Activated CD4-positive, alpha-beta T cell treated with anti-CD3 and anti-CD28 coated beads for 36 hours (primary cell): Measurements from ENCODE around the gene LY6G5C. TPM values are rescaled to one million over a fixed set of nuclear protein-coding genes. Genes with fewer than 3 reads are reported as not detected.

Experiments used
- ATAC-seq: fragments of 200-7000 bp; cut with Tn5 transposase; one replicate; pipeline ENCODE4 v1.10.0; 2021; ENCODE audit warnings: mild to moderate bottlenecking, moderate library complexity
- CTCF ChIA-PET: fragments of 350-600 bp; sonication (Branson Sonifier 250); formaldehyde crosslinking; loops from one replicate; lab custom pipeline; 2021; ENCODE audit warnings: antibody characterized with exemption; lab: Charles Lee
- POLR2A ChIA-PET: fragments of 350-600 bp; sonication (Branson Sonifier 250); formaldehyde crosslinking; loops from one replicate; lab custom pipeline; 2021; ENCODE audit warnings: antibody characterized with exemption, inconsistent platforms; lab: Charles Lee
- DNase-seq: peaks from one replicate; pipeline ENCODE4 v3.0.0-alpha.2; 2020
- H3K27ac Mint-ChIP-seq: one replicate; pipeline ENCODE4 v1.8.0; 2021; ENCODE audit warnings: mixed read lengths
- H3K27me3 Mint-ChIP-seq: one replicate; pipeline ENCODE4 v1.8.0; 2021; ENCODE audit warnings: mixed read lengths
- H3K36me3 Mint-ChIP-seq: one replicate; pipeline ENCODE4 v1.8.0; 2021; ENCODE audit warnings: low read depth, mixed read lengths
- H3K4me1 Mint-ChIP-seq: one replicate; pipeline ENCODE4 v1.8.0; 2021; ENCODE audit warnings: mixed read lengths
- H3K4me3 Mint-ChIP-seq: one replicate; pipeline ENCODE4 v1.8.0; 2021; ENCODE audit warnings: mild to moderate bottlenecking, moderate library complexity, mixed read lengths
- H3K9me3 Mint-ChIP-seq: one replicate; pipeline ENCODE4 v1.8.0; 2021; ENCODE audit warnings: low read depth, mixed read lengths
- intact Hi-C, 2 experiments: fragments of 100-400 bp; cut with DNase I in 1 of 2; cut with micrococcal nuclease in 1 of 2; formaldehyde crosslinking; loops; one replicate each; pipeline versions ENCODE4 v1.14.2 to v1.15.1; 2022 to 2024; cut with DNase I, micrococcal nuclease
- total RNA-seq, 2 experiments: library from RNA; stranded (reverse); gene quantifications; one replicate each; pipeline ENCODE4 v1.2.3, GENCODE V29; 2021

Gene LY6G5C
- total RNA-seq, 2 experiments from 2014 or later: 1.2 to 1.5 TPM

DNA sequence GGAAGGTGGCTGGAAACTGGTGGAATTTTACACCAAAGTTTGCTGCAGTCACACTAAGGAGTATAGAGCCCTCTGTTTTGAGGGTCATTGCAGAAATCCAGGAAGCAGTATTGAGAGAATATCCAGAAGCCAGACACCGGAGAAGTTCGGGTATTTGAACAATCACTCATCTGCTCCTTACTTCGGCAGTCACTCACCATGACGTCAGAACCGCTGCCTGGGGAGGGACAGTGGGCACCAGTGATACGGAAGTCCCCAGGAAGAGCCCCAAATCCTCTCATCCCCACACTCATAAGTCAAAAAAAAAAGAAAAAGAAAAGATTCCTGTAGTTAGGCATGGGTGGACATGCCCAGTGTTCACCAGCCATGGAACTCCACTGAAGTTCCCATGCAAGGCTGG is 4.0 kb downstream of the LY6G5C start:
- CTCF ChIA-PET: interaction anchor here (0.6 kb wide), 1 partner anchor 188 kb away, joined by 3 read pairs; no protein-coding TSS in a partner anchor
- ATAC-seq (no peak), DNase-seq (no peak)
- H3K4me1 Mint-ChIP-seq: peaks cover 15% of the 10 kb centered on the region
- no peak overlapping the region for H3K27ac Mint-ChIP-seq
- no peak overlapping the region for H3K4me3 Mint-ChIP-seq
- H3K27me3 Mint-ChIP-seq: no peaks in the 10 kb centered on the region
- intact Hi-C loops: no loop called here
- no peaks in the 10 kb centered on the region for H3K9me3 Mint-ChIP-seq
- POLR2A ChIA-PET: interaction anchor here (0.7 kb wide), 1 partner anchor 65 kb away, joined by 3 read pairs; no protein-coding TSS in a partner anchor
- peaks cover 13% of the 10 kb centered on the region for H3K36me3 Mint-ChIP-seq

- H3K4me3 Mint-ChIP-seq: no peak overlapping the region
- no peak for ATAC-seq
These were observed 4.5 kb downstream of the LY6G5C start for GRCh38 chr6:31676322-31676903.

DNA sequence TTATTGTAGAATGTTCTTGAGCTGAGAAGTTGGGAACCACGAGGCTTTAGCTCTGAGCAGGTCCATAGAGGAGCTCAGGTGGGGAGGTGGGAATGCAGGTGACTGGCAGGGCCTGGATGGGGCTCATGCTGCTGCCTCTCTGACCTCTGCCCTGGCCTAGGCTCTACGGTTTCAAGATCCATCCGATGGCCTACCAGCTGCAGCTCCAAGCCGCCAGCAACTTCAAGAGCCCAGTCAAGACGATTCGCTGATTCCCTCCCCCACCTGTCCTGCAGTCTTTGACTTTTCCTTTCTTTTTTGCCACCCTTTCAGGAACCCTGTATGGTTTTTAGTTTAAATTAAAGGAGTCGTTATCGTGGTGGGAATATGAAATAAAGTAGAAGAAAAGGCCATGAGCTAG is 11.2 kb downstream of the LY6G5C start, which contains the start of gene LY6G5B:
LY6G5B (plus strand) TSS at position 301 of the 400 bp plus-strand sequence. CDS start 975 bp downstream, outside the sequence.
- CTCF ChIA-PET: interaction anchor here (0.7 to 0.9 kb wide), 3 partner anchors 18 to 129 kb away, joined by 3 to 6 read pairs (median 3); no protein-coding TSS in a partner anchor
- Mint-ChIP-seq H3K4me3 (no peak within 1 kb of the TSS), H3K4me1 (peaks cover 34% of the 10 kb centered on the region), H3K36me3 (peaks cover 69% of the 10 kb centered on the region), H3K27ac (no peak within 1 kb of the TSS), H3K9me3 (no peaks in the 10 kb centered on the region), H3K27me3 (no peaks in the 10 kb centered on the region)
- intact Hi-C loops: loop anchor here (5.0 to 10.0 kb wide), 5 partner anchors 153 to 1535 kb away; partner anchors contain the start of genes GTF2H4 (in 1 of the 2), HSD17B8 (in 1 of the 2), MRPS18B (in 1 of the 2) and PPP1R10 (in 1 of the 2)
- POLR2A ChIA-PET: interaction anchor here (0.8 to 1.1 kb wide), 2 partner anchors 89 to 125 kb away, joined by 3 read pairs; no protein-coding TSS in a partner anchor
- ATAC-seq (no peak), DNase-seq (no peak)

More at GRCh38 chr6:31676322-31676903, 4.5 kb downstream of the LY6G5C start:
- CTCF ChIA-PET: interaction anchor here (0.6 to 0.8 kb wide), 3 partner anchors 8 to 187 kb away, joined by 3 to 4 read pairs (median 3); no protein-coding TSS in a partner anchor
- no peak for DNase-seq
- H3K27me3 Mint-ChIP-seq: no peaks in the 10 kb centered on the region
- H3K27ac Mint-ChIP-seq: no peak overlapping the region
- peaks cover 17% of the 10 kb centered on the region for H3K36me3 Mint-ChIP-seq
- intact Hi-C loops: no loop called here
- no peaks in the 10 kb centered on the region for H3K9me3 Mint-ChIP-seq
- H3K4me1 Mint-ChIP-seq: peaks cover 12% of the 10 kb centered on the region
- POLR2A ChIA-PET: no interaction called here

GRCh38 chr6:31666337-31666965 is 14.4 kb downstream of the LY6G5C start:
- POLR2A ChIA-PET: interaction anchor here (0.5 to 0.7 kb wide), 2 partner anchors 38 to 70 kb away, joined by 3 to 5 read pairs; partner anchors contain the start of gene CLIC1
- Mint-ChIP-seq H3K36me3 (peaks cover 81% of the 10 kb centered on the region), H3K4me1 (peaks cover 60% of the 10 kb centered on the region), H3K9me3 (no peaks in the 10 kb centered on the region), H3K27ac (peak overlapping the region; percentile 99), H3K4me3 (peak overlapping the region; percentile 99), H3K27me3 (no peaks in the 10 kb centered on the region)
- intact Hi-C loops: loop anchor here (5.0 to 10.0 kb wide), 5 partner anchors 156 to 1538 kb away; partner anchors contain the start of genes GTF2H4 (in 1 of the 2), HSD17B8 (in 1 of the 2), MRPS18B (in 1 of the 2) and PPP1R10 (in 1 of the 2)
- ATAC-seq (no peak), DNase-seq (no peak)
- CTCF ChIA-PET: interaction anchor here (0.6 to 1.2 kb wide), 5 partner anchors 12 to 236 kb away, joined by 3 to 5 read pairs (median 3); partner anchors contain the start of gene ZBTB12

DNA sequence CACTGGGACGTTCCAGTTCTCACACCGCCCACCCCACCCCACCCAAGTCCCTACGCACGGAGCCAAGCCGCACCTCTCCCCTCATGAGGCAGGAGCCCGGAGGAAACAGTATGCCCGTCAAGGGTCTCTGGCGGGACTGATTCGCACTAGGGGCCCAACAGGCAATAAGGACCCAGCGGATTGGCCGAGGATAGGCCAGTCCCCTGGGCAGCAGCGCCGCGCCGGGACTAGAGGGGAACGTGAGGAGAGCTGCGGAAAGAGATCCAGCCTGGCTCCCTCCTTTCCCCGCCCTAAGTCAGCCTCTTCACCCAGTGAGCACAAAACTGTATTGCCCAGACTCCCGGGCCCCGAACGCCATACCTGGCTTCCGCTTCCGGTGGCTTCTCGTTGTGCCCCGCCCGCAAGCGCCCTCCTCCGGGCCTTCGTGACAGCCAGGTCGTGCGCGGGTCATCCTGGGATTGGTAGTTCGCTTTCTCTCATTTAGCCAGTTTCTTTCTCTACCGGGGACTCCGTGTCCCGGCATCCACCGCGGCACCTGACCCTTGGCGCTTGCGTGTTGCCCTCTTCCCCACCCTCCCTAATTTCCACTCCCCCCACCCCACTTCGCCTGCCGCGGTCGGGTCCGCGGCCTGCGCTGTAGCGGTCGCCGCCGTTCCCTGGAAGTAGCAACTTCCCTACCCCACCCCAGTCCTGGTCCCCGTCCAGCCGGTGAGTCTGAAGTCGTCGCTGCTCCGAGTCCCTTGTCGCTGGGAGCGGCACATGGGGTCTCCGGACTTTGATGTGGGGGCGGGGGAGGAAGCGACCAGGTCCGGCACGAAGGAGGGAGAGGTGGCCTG is 15.1 kb downstream of the LY6G5C start, which contains the start of gene CSNK2B:
CSNK2B (plus strand) TSS at position 580 of the 836 bp plus-strand sequence. CDS start 752 bp downstream, outside the sequence.
- ATAC-seq: peak; percentile 89

GRCh38 chr6:31664790-31665500 is 15.9 kb downstream of the LY6G5C start, which contains the start of gene GPANK1:
TSS of gene GPANK1 (minus strand) at chr6:31664997. CDS start at chr6:31664478, 519 bp downstream.
- ChIA-PET POLR2A (interaction anchor here (0.5 to 3.5 kb wide), 23 partner anchors 12 to 1307 kb away, joined by 3 to 72 read pairs (median 4); partner anchors contain the start of genes ABHD16A, APOM, ATP6V1G2 and BAG6), CTCF (interaction anchor here (0.7 to 2.6 kb wide), 4 partner anchors 11 to 198 kb away, joined by 3 to 39 read pairs (median 5); partner anchors contain the start of genes APOM, BAG6, HSPA1B and NEU1)
- intact Hi-C loops: loop anchor here (1.0 to 10.0 kb wide), 23 partner anchors 13 to 1540 kb away; partner anchors contain the start of genes ABHD16A (in 2 of the 2), BAG6 (in 2 of the 2), PRRC2A (in 2 of the 2) and DDX39B (in 1 of the 2)
- peaks cover 77% of the 10 kb centered on the region for H3K36me3 Mint-ChIP-seq
- H3K27ac Mint-ChIP-seq: peak within 1 kb of the TSS; percentile 99
- DNase-seq (peak; percentile 94), ATAC-seq (peak; percentile 32)
- peak within 1 kb of the TSS; percentile 99 for H3K4me3 Mint-ChIP-seq
- peaks cover 68% of the 10 kb centered on the region for H3K4me1 Mint-ChIP-seq
- no peaks in the 10 kb centered on the region for H3K9me3 Mint-ChIP-seq
- no peaks in the 10 kb centered on the region for H3K27me3 Mint-ChIP-seq

More for the DNA sequence above, 15.1 kb downstream of the LY6G5C start, which contains the start of gene CSNK2B:
- Mint-ChIP-seq H3K4me3 (peak within 1 kb of the TSS; percentile 99), H3K9me3 (no peaks in the 10 kb centered on the region), H3K36me3 (peaks cover 83% of the 10 kb centered on the region), H3K27me3 (no peaks in the 10 kb centered on the region), H3K4me1 (peaks cover 66% of the 10 kb centered on the region), H3K27ac (peak within 1 kb of the TSS; percentile 99)
- DNase-seq: peak; percentile 99
- POLR2A ChIA-PET: interaction anchor here (0.5 to 3.5 kb wide), 13 partner anchors 13 to 1306 kb away, joined by 3 to 72 read pairs (median 4); partner anchors contain the start of genes ABHD16A, APOM, BAG6 and CLIC1
- CTCF ChIA-PET: interaction anchor here (1.0 to 2.6 kb wide), 3 partner anchors 11 to 197 kb away, joined by 3 to 39 read pairs (median 6); partner anchors contain the start of genes APOM, BAG6 and NEU1
- intact Hi-C loops: loop anchor here (1.0 to 10.0 kb wide), 22 partner anchors 13 to 1539 kb away; partner anchors contain the start of genes ABHD16A (in 2 of the 2), BAG6 (in 2 of the 2), PRRC2A (in 2 of the 2) and DDX39B (in 1 of the 2)

GRCh38 chr6:31663961-31664789 is 16.7 kb downstream of the LY6G5C start:
- H3K27ac Mint-ChIP-seq: peak overlapping the region; percentile 99
- intact Hi-C loops: loop anchor here (2.0 to 10.0 kb wide), 5 partner anchors 39 to 1541 kb away; partner anchors contain the start of genes ABHD16A (in 1 of the 2), HSD17B8 (in 1 of the 2), MICA (in 1 of the 2) and MRPS18B (in 1 of the 2)
- no peaks in the 10 kb centered on the region for H3K27me3 Mint-ChIP-seq
- H3K4me1 Mint-ChIP-seq: peaks cover 76% of the 10 kb centered on the region
- H3K9me3 Mint-ChIP-seq: no peaks in the 10 kb centered on the region
- peaks cover 74% of the 10 kb centered on the region for H3K36me3 Mint-ChIP-seq
- ChIA-PET CTCF (interaction anchor here (0.7 to 2.6 kb wide), 4 partner anchors 10 to 163 kb away, joined by 3 to 39 read pairs (median 4); partner anchors contain the start of genes APOM, BAG6 and HSPA1B), POLR2A (interaction anchor here (0.6 to 3.5 kb wide), 25 partner anchors 11 to 1049 kb away, joined by 3 to 72 read pairs (median 4); partner anchors contain the start of genes ABHD16A, APOM, ATP6V1G2 and BAG6)
- ATAC-seq: no peak
- peak; percentile 30 for DNase-seq
- H3K4me3 Mint-ChIP-seq: peak overlapping the region; percentile 99

DNA sequence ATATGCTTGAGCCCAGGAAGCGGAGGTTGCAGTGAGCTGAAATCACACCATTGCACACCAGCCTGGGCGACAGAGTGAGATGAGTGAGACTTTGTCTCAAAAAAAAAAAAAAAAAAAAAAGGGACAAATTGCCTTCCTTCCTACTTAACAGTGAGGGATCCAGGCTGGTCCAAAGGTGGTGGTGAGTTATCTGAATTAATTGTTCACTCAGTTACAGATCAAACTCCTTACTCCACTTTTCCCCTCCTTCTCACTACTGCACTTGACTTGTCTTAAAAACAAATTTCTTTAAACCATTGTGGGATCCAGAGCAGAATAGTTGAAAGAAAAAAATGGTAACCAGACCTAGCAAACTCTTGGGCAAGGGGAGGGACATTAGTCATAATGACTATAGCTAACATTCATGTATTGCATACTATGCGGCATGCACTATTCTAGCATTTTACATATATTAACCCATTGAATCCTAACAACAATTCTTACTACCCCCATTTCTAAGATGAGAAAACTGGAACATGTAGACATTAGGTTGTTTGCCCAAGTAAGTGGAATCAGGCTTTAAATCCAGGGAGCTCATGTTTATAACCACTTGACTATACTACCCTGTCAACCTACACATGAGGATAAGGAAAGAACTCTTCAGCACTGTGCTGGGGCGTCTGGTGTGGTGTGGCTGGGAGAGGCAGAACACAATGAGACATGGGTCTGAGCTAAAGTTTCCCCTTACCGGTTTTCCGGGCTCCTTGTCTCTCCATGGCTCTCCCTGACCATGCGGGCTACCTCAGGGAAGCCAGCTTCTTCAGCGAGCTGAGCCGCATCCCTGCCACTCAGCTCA is 17.5 kb downstream of the LY6G5C start:
- H3K9me3 Mint-ChIP-seq: no peaks in the 10 kb centered on the region
- CTCF ChIA-PET: interaction anchor here (1.5 to 2.6 kb wide), 2 partner anchors 10 to 65 kb away, joined by 5 to 39 read pairs; partner anchors contain the start of genes APOM and BAG6
- H3K27me3 Mint-ChIP-seq: no peaks in the 10 kb centered on the region
- POLR2A ChIA-PET: interaction anchor here (0.8 to 3.5 kb wide), 13 partner anchors 10 to 532 kb away, joined by 3 to 72 read pairs (median 4); partner anchors contain the start of genes ABHD16A, APOM, ATP6V1G2 and BAG6
- peaks cover 76% of the 10 kb centered on the region for H3K4me1 Mint-ChIP-seq
- peak overlapping the region; percentile 99 for H3K4me3 Mint-ChIP-seq
- H3K36me3 Mint-ChIP-seq: peaks cover 67% of the 10 kb centered on the region
- no peak for ATAC-seq
- intact Hi-C loops: loop anchor here (5.0 to 10.0 kb wide), 3 partner anchors 261 to 1541 kb away; partner anchors contain the start of genes HSD17B8 (in 1 of the 2), MICA (in 1 of the 2), MRPS18B (in 1 of the 2) and PPP1R10 (in 1 of the 2)
- H3K27ac Mint-ChIP-seq: peak overlapping the region; percentile 99
- no peak for DNase-seq
